Brain microvascular endothelial cell (primary cell): ENCODE data around the gene GPC5.

Experiments
- DNase-seq: peaks from one replicate; pipeline ENCODE4 v3.0.0-alpha.2; 2020
- H3K27ac ChIP-seq: fragments of 250-450 bp; sonication (Bioruptor Pico); 2 replicates; pipeline ENCODE4 v1.5.1; 2020; ENCODE audit warnings: mild to moderate bottlenecking, moderate library complexity
- H3K27me3 ChIP-seq: fragments of 250-450 bp; sonication (Bioruptor Pico); replicated peaks from 2 replicates; pipeline ENCODE4 v1.5.1; 2020; ENCODE audit warnings: mild to moderate bottlenecking
- H3K36me3 ChIP-seq: fragments of 250-450 bp; sonication (Bioruptor Pico); replicated peaks from 2 replicates; pipeline ENCODE4 v1.5.1; 2020; ENCODE audit warnings: mild to moderate bottlenecking
- H3K4me3 ChIP-seq: 2 replicates; pipeline ENCODE4 v1.5.1; 2011; ENCODE audit warnings: low read depth, mild to moderate bottlenecking, control low read depth, low read length, moderate library complexity
- in situ Hi-C: cut with HindIII; loops from 2 replicates; pipeline ENCODE4 v1.10.0; 2017; ENCODE audit warnings: low sequenced_read_pairs, low pct_ligation_motif_present
- TF ChIP-seq, protein P1 (sequence below): IDR thresholded peaks from 2 replicates; pipeline ENCODE4 v1.5.1; 2011; ENCODE audit warnings: low read depth, mild to moderate bottlenecking, moderate library complexity, low read length, control low read depth, inconsistent platforms; ENCODE audit errors: missing control alignments

The GPC5 gene

GRCh38 chr13:92626274-92626673 is 1227.9 kb downstream of the GPC5 start:
- H3K27ac ChIP-seq: no peak overlapping the region
- no peaks in the 10 kb centered on the region for H3K36me3 ChIP-seq
- in situ Hi-C loops: no loop called here
- no peak for DNase-seq
- TF ChIP-seq, protein P1, sequence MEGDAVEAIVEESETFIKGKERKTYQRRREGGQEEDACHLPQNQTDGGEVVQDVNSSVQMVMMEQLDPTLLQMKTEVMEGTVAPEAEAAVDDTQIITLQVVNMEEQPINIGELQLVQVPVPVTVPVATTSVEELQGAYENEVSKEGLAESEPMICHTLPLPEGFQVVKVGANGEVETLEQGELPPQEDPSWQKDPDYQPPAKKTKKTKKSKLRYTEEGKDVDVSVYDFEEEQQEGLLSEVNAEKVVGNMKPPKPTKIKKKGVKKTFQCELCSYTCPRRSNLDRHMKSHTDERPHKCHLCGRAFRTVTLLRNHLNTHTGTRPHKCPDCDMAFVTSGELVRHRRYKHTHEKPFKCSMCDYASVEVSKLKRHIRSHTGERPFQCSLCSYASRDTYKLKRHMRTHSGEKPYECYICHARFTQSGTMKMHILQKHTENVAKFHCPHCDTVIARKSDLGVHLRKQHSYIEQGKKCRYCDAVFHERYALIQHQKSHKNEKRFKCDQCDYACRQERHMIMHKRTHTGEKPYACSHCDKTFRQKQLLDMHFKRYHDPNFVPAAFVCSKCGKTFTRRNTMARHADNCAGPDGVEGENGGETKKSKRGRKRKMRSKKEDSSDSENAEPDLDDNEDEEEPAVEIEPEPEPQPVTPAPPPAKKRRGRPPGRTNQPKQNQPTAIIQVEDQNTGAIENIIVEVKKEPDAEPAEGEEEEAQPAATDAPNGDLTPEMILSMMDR: no peak
- no peak overlapping the region for H3K4me3 ChIP-seq
- H3K27me3 ChIP-seq: no peaks in the 10 kb centered on the region

GRCh38 chr13:92640936-92641335 is 1242.5 kb downstream of the GPC5 start:
- Histone ChIP-seq H3K4me3 (no peak overlapping the region), H3K27ac (no peak overlapping the region), H3K36me3 (no peaks in the 10 kb centered on the region), H3K27me3 (no peaks in the 10 kb centered on the region)
- DNase-seq: no peak
- in situ Hi-C loops: no loop called here
- TF ChIP-seq, protein P1: no peak

DNA sequence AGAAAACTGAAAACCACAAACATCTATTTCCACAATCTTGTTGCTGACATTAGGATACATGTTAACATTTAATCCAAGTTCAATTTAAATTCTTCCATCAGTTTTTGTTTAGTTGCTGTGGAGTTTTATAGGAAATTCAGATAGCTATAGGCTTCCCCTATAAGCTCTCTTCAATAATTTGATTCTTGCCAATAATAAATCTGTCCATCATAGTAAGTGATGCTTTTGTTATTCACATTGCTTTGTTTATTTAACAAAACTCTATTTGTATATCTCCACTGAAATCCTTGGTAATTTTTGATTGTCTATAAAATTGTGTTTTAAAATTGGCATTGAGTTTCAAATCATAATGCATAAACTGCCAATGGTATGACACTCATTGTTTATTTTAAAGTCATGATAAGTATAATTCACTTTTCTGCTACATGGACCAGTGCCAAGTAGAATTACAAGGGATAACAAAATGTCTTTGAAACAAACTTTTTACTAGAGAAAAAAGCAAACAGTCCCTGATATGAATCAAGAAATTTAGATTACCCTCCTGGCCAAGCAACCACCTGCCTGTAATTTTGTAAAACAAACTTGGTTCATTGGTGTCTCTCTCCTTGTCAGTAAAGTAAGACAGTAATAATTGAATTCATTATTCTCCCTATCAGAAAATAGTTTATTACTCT is 1250.9 kb downstream of the GPC5 start:
- no peaks in the 10 kb centered on the region for H3K36me3 ChIP-seq
- TF ChIP-seq, protein P1: no peak

DNA sequence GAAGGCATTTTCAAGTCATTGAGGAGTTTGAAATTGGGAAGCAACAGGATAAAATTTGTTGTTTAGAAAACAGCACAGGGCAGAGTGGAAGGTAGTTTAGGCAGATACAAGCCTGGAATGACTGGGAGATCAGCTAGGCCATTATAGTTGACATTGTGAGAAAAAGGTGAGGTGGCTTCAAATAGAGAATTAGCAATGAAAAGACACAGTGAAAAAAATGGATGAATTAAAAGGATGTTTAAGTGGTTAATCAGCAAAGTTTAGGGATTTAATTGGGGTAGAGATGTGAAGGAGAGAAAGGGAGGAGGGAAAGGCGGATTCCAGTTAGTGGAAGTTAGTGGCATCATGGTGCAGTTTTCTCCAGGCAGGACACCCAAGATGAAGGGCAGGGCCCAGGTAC is 1257.7 kb downstream of the GPC5 start:
- in situ Hi-C loops: no loop called here
- no peak for DNase-seq
- Histone ChIP-seq H3K36me3 (no peaks in the 10 kb centered on the region), H3K27ac (no peak overlapping the region), H3K27me3 (no peaks in the 10 kb centered on the region), H3K4me3 (no peak overlapping the region)
- TF ChIP-seq, protein P1: no peak

More for the DNA sequence above, 1250.9 kb downstream of the GPC5 start:
- Histone ChIP-seq H3K27ac (no peak overlapping the region), H3K27me3 (no peaks in the 10 kb centered on the region), H3K4me3 (no peak overlapping the region)
- in situ Hi-C loops: no loop called here
- no peak for DNase-seq

- TF ChIP-seq, protein P1: no peak
- no peaks in the 10 kb centered on the region for H3K36me3 ChIP-seq
- no peak for DNase-seq
- H3K27ac ChIP-seq: no peak overlapping the region
- no peaks in the 10 kb centered on the region for H3K27me3 ChIP-seq
- in situ Hi-C loops: no loop called here
- H3K4me3 ChIP-seq: no peak overlapping the region
These were observed 1258.2 kb downstream of the GPC5 start for GRCh38 chr13:92656648-92657047.

DNA sequence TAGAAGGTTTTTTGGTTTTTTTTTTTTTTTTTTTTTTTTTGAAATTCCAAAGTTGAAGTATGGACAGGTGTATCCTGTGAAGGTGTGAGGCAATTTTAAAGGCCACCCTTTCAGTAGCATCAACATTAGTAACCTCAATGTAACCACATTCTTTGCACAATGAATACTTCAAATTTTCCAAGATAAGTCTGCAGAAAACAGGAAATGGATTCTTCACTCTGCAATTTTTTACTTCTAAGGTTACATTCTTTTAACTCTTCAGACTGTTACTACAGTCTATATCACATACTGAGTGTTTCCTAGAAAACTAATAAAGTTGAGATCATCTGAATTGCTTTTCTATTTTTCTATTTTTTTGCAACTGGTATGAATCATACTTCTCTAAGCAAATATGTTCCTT is 1259.1 kb downstream of the GPC5 start:
- Histone ChIP-seq H3K27me3 (no peaks in the 10 kb centered on the region), H3K4me3 (no peak overlapping the region), H3K27ac (no peak overlapping the region), H3K36me3 (no peaks in the 10 kb centered on the region)
- in situ Hi-C loops: no loop called here
- DNase-seq: no peak
- TF ChIP-seq, protein P1: no peak
